HG02678 (cell line): Measurements from ENCODE around the gene ELK3.

ENCODE experiments used
- ATAC-seq: cut with Tn5 transposase; IDR thresholded peaks from one replicate; pipeline ENCODE4 v1.9.1; 2021; ENCODE audit warnings: mild to moderate bottlenecking, moderate library complexity; ENCODE audit not compliant: unreplicated experiment

The ELK3 gene

GRCh38 chr12:96233939-96234461, 39.8 kb downstream of the ELK3 start:
- ATAC-seq = no peak

DNA sequence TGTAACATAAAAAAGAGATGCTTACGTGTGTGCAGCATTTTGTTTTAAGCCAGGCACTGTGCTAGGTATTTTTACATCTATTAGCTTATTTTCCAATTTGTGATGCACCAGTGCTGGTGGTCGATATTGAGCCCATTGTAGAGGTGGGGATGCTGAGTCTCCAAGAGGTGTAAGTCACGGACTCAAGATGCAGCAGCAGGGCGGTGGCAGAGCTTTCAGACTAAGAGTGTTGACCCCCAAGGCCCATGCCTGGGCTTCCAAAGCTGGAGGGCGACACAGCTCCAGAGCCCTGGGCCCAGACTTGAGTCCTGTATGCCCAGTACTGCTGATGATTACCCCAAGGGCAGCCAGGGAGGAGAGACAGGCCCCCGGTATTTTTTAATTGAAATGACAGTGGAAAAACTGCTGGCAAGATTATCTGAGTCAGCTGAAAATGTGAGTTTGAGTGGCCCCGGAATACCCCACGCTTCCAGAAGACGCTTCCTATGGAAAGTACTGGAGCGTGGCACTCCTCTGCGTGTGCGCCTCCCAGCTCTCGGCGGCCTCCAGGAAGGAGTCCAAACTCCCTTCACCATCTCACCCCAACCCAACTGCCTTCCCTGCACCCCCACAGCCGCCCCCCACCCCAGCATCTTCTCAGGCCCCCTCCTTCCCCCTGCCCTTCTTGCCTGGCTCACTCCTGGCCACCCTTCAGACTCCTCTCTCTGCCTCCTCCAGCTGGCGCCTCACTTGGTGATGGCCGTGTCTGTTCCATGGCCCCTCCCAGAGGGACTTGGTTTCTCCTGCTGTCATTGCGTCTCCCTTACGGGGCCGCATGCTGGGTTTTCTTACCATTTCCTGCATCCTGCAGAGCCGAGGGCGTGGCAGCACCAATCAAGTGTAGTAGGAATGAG, 40.7 kb downstream of the ELK3 start:
- ATAC-seq = no peak

DNA sequence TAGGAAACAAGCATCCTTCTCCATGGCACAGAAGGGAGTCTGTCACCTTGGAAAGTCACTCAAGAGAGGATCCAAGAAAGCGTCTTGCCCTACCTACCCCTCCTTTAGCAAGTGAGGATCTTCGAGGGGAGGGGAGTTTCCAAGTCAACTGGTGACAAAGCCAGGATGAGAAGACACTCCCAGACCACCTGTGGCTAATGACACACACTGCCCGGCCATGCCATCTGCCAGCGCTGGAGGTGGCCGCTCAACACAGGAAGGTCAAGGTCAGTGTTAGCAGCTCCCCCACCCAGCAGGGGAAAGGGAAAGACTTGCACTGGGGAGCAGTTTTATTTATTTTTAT, 41.3 kb downstream of the ELK3 start:
- ATAC-seq = no peak

- no peak for ATAC-seq
Observed at GRCh38 chr12:96236221-96236822, 42.1 kb downstream of the ELK3 start.

GRCh38 chr12:96237035-96237434, 42.9 kb downstream of the ELK3 start:
- ATAC-seq = no peak

DNA sequence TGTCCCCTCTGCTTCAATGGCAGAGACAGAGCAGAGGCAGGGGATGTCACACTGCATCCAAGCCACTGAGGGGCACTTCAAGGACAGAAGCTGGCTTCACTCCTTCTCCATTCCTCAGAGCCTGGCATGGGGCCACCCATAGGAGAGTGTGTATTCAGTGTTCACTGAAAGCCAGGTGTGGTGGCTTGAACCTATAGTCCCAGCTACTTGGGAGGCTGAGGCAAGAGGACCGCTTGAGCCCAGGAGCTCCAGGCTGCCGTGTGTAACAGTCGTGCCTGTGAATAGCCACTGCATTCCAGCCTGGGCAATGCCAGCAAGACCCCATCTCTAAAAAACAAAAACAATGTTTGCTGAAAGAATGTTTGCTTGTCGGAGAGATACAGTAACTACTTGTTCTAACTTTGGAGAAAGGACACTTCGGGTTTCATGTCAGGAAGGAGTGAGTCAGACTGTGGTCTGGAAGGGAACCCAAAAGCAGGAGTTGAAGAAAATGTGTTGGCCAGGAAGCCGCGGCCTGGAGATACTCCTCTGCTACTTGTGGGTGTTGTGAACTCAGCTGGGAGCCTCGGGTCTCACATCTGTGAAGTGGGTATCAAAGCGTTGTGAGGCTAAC, 43.4 kb downstream of the ELK3 start:
- no peak for ATAC-seq

DNA sequence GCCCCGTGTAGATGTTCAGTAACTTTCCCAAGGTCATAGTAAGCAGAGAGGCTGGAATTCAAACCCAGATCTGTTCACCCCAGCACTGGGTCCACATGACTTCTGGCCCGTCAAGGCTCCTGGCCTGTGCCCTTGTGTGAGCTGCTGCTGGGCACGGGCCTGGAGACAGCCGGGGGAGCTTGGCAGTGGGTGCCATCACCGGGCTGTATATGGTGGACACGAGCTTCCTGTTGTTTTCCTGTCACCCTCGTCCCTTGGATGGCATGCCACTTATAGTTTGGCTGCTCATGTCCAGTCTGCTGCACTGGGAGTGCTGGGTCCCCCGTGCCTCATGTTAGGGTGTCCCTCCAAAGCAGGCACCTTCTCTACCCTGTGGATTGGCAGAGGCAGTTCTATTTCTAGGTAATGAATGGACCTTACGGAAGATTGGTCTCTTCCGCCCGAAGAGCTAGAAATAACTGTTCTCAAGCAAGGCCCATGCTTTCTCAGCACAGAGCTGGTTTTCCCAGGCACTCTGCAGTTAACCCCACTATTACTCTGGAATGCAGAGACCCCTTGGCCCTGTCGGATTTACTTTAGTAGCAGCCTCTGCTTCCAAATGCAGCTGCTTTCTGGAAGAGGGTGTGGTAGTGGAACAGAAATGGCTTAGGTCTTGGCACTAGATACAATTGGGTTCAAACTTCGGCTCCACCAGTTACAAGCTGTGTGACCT, 44.3 kb downstream of the ELK3 start:
- no peak for ATAC-seq

DNA sequence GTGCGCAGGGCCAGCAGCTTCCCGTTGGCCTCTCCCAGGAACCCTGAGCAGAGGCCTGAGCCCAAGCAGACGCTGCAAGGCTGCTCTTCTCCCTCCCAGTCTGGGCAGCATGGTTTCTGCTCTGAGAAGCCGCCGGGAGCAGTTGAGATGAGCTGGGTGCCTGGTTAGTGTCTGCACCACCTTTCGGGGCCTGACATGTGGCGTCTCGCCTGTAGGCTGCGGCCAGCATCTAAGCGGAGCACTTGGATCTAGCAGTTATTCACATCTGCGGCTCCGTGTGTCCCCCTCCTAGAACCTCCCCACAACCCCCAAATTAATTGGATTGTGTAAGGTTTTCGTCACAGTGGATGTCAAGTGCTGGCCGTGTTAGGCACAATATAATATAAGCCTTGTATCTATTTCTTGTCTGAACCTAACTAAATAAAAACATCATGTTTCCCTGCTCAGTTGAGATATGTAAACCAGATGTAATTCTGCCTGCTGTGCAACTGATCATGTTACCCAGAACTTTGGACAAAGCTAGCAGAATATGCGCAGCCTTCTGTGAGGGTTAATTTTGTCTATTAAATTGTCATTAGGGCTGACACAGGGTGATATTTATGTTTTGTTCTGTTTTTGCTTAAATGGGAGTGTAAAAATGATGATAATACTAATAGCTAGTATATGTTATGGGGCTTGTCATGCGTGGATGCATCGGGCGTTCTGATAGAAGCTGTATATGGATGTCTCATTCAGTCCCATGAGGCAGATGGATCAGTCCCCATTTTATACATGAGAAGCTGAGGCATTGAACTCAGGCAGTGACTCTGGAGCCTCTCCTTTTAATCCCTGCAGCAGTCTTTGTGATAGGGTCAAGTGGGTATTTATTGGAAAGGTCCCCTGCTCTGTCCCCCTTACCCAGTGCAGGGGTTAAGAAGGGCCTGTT, 45.8 kb downstream of the ELK3 start:
- no peak for ATAC-seq

DNA sequence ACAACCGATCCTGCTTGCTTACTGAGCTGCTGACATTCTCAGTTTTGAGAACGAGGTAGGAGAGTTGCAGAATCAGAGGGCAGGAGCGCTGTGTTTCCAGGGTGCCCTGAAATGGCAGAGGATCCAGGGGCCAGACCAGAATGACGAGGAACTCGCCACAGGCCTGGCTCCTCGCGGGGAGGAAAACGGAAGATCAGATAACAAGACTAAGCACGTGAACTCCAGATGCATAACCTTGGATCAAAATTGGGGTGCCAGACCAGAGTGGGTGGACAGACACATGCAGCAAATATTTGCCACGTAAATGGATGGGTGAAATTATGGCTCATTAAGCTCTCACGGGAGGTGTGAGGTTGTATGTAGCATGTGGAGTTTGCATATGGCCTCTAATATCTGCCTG, 46.5 kb downstream of the ELK3 start:
- ATAC-seq = no peak

DNA sequence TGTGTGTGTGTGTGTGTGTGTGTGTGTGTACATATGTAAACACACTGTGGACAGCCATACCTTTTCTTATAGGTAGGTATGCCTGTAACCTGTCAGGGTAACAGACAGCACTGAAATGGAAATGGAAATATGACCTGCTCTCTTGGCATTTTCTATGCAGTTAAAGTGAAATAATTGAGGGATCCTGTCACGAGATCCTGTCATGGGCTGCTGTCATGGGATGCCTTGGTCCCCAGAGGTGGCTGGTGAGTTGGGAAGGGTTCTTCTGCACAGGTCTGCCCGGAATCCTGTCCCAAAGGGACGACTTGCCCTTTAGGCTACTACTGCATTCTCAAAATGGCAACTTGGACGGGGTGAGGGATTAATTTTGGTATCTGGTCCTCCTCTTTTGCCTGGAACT, 47.3 kb downstream of the ELK3 start:
- ATAC-seq = no peak

DNA sequence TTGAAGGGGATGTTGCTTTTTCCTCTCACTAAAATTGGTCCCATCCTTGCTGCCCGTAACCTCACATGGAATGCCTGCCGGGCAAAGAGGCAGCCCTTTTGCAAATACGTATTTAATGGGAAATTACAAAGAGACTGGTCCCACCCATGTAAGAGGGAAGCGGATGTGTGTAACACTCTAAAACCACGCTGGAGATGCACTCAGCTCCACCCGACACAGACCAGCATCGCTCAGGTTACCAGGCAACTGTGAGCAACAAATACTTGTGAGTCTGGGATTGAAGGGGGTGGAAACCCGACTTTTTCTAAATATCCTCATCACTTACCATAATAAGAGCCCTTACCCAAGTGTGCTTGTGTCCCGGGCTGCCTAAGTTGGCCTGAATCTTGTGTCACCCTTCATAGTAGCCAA, 47.7 kb downstream of the ELK3 start:
- no peak for ATAC-seq

DNA sequence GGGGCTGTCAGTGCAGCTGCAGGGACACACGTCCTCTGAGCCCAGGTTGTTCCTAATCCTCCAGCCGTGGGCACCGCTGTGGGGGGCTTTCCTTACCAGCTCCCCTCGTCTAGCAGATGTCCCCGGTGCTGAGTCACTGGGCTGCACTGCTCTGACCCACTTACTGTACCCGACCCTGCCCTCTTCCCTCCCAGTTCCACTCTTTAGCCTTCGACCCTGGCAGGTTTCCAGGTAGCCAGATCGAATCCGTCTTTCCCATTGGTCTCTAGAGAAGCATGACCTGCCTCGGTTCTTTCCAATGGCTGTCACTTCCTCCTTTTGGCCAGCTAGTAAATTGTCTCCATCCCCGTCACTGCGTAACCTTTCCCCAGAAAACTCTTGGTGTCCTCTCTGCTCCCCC, 48.4 kb downstream of the ELK3 start:
- ATAC-seq = no peak

GRCh38 chr12:96244826-96245225, 50.7 kb downstream of the ELK3 start:
- ATAC-seq = no peak

- ATAC-seq = no peak
Observed at GRCh38 chr12:96246926-96247505, 52.8 kb downstream of the ELK3 start.

DNA sequence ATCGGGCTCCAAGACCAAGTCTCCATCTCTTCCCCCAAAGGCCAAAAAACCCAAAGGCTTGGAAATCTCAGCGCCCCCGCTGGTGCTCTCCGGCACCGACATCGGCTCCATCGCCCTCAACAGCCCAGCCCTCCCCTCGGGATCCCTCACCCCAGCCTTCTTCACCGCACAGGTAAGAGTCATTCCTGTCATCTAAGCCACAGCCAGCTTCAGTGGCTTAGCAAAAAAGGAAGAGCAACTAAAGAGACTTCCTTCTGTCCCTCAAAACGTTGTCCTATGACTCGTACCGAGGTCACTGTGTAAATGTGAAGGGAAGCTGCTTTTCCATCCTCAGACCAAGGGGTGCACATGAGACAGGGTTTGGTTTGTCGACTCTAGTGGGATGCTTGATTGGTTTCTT, 53.4 kb downstream of the ELK3 start:
- no peak for ATAC-seq

GRCh38 chr12:96248136-96248931, 54.2 kb downstream of the ELK3 start:
- ATAC-seq = no peak

GRCh38 chr12:96249196-96250118, 55.3 kb downstream of the ELK3 start:
- no peak for ATAC-seq

DNA sequence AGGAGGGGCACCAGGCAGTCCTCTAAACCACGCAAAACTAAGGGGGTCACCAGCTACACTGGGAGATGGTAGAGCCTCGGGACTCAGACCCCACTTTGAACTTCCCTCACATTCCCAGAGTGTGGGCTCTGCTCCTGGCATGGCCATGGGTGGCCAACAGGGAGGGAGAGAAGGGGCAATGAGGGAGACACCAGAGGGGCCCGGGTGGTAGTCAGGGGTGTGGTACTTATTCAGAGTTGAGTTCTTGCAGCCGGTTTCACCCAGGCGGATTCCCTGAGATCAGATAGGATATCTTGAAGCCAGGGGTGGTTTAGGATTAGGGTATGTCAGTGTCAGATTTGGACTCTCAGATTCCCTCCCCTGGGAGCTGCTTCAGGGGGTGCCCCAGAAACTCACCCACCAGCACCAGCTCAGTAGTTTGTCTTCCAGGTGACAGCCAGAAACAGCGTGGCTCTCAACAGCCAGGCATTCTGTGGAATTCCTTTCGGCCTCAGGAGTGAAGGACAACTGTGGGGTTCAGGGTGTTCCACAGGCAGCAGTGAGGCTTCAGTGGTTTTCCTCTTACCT, 56.0 kb downstream of the ELK3 start:
- no peak for ATAC-seq
